HL-60/S4 treated with phorbol 12-myristate 13-acetate at 8.2 ng/mL for 4 days and 3 days (cell line): ENCODE results near the gene GSTP1.
"Not testable (repeated sequence)": the region's sequence is repeated elsewhere in the genome, so short reads cannot be mapped to it uniquely, and the experiment has no call there.

Experiments
- in situ Hi-C: fragments of 300-500 bp; cut with MboI; formaldehyde crosslinking; loops from 2 replicates; pipeline ENCODE4 v1.15.0; 2022; ENCODE audit warnings: low sequenced_read_pairs

Gene GSTP1

DNA sequence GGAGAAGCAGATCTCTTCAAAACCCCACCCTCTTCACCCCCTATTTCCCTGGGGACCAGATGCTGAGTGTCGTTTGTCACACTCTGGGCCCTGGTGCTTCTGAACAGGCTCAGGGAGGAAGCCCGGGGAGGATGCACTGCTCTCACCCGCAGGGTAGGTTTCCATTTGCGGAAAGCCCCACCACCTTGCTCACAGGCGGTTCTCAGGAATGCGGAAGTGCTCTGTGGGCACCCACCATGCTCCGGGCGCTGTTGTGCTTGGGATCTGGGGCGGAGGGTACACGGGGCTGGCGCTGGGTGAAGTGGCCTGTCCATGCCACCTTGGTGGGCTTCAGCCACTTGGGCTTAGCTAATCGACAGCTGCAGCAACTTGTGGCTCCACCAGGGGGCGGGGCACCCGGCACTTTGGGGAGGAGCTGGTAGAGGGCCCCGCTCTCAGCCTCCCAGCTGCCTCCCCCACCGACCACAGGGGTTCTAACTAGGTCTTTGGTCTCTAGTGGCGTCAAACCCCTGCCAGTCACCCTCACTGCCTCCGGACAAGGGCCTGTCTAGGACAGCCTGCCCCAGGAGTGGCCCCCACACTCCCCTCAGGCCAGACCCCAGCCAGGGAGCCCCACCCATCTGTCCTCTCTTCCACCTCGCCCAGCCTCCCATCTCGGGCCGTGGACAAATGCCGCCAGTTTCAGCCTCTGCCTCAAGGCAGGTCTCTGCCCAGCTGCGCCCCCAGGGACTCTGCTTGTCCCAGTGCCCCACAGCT, 30.5 kb downstream of the GSTP1 start:
- in situ Hi-C loops = no loop called here

- in situ Hi-C loops = no loop called here
Measured at GRCh38 chr11:67614730-67615714, 31.4 kb downstream of the GSTP1 start.

GRCh38 chr11:67615728-67616430, 32.3 kb downstream of the GSTP1 start:
- in situ Hi-C loops = no loop called here

DNA sequence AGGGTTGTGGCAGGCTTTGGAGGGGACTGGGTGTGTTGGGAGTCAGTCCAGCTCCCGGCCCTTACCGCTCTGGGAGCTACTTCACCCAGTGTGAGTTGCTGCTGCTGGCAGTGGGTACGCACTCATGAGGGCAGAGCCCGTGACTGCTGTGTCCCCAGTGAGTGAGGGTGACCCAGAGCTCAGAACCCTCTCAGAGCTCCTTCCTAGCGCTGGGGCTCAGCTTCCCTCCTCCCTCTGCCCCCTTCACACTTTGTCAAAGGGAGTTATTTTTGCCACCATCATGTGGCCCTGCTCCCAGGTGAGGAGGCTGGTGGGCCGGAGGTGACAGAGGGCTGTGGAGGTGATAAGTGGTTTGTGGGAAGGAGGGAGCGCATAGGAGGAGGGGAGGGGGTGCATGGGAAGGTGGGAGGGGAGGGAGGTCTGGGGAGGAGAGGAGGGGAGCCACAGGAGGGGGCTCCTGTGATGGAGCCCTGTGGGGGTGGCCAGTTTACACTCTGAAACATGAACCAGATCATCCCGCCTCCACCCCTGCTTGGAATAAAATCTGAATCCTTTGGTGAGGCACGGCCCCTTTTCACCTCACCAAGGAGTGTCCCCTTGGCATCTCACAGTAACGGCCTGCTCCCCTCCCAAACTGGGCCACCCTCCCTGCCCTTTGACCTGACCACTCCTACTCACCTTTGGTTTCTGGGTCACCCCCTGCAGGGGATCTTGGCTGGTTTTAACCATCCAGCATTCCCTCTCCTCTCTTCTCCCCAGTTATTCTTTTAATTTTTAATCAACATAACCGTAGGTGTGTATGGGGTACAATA, 33.0 kb downstream of the GSTP1 start:
- in situ Hi-C loops = no loop called here

DNA sequence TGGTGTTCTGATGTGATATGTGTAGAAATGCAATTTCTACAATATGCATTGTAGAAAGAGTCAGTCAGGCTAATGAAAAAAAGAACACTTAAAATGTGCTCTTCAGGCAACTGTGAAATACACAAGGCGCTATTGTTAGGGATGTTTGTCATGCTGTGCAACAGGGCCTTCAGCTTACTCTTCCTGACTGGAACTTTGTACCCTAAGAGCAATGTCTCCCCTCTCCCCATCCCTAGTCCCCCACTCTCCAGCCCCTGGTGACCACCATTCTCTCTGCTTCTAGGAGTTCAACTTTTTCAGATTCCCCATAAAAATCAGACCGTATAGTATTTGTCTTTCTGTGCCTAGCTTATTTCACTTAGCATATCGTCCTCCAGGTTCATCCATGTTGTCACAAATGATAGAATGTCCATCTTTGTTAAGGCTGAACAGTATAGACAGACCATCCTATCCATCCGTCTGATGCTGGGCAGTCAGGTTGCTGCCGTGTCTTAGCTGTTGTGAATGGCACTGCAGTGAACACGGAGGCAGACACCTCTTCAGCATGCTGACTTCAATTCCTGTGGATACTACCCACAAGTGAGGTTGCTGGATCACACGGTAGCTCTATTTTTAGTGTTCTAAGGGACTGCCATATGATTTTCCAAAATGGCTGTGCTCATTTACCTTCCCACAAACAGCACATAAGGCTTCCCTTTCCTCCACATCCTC, 33.8 kb downstream of the GSTP1 start:
- in situ Hi-C loops = no loop called here

DNA sequence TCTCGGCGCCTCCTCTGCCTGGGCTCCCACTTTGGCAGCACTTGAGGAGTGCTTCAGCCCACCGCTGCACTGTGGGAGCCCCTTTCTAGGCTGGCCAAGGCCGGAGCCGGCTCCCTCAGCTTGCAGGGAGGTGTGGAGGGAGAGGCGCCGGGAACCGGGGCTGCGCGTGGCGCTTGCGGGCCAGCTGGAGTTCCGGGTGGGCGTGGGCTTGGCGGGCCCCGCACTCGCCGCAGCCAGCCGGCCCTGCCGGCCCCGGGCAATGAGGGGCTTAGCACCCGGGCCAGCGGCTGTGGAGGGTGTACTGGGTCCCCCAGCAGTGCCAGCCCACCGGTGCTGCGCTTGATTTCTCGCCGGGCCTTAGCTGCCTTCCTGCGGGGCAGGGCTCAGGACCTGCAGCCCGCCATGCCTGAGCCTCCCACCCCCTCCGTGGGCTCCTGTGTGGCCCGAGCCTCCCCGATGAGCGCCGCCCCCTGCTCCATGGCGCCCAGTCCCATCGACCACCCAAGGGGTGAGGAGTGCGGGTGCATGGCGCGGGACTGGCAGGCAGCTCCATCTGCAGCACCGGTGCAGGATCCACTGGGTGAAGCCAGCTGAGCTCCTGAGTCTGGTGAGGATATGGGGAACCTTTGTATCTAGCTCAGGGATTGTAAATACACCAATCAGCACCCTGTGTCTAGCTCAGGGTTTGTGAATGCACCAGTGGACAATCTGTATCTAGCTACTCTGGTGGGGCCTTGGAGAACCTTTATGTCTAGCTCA, 35.5 kb downstream of the GSTP1 start:
- in situ Hi-C loops = not testable (repeated sequence)

DNA sequence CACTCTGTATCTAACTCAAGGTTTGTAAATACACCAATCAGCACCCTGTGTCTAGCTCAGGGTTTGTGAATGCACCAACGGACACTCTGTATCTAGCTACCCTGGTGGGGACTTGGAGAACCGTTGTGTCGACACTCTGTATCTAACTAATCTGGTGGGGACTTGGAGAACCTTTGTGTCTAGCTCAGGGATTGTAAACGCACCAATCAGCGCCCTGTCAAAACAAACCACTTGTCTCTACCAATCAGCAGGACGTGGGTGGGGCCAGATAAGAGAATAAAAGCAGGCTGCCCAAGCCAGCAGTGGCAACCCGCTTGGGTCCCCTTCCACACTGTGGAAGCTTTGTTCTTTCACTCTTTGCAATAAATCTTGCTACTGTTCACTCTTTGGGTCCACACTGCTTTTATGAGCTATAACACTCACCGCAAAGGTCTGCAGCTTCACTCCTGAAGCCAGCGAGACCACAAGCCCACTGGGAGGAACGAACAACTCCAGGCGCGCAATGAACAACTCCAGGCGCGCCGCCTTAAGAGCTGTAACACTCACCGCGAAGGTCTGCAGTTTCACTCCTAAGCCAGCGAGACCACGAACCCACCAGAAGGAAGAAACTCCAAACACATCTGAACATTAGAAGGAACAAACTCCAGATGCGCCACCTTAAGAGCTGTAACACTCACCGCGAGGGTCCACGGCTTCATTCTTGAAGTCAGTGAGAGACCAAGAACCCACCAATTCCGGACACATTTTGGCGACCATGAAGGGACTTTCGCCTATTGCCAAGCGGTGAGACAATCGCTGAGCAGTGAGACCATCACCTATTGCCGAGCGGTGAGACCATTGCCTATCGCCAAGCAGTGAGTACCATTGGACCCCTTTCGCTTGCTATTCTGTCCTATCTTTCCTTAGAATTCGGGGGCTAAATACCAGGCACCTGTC, 36.3 kb downstream of the GSTP1 start:
- in situ Hi-C loops = not testable (repeated sequence)

- in situ Hi-C loops = not testable (repeated sequence)
Measured at GRCh38 chr11:67620621-67621020, 37.0 kb downstream of the GSTP1 start.

GRCh38 chr11:67621928-67622327, 38.3 kb downstream of the GSTP1 start:
- in situ Hi-C loops = not testable (repeated sequence)

GRCh38 chr11:67622905-67623304, 39.3 kb downstream of the GSTP1 start:
- in situ Hi-C loops = not testable (repeated sequence)

- in situ Hi-C loops = not testable (repeated sequence)
Measured at GRCh38 chr11:67623795-67624194, 40.2 kb downstream of the GSTP1 start.

DNA sequence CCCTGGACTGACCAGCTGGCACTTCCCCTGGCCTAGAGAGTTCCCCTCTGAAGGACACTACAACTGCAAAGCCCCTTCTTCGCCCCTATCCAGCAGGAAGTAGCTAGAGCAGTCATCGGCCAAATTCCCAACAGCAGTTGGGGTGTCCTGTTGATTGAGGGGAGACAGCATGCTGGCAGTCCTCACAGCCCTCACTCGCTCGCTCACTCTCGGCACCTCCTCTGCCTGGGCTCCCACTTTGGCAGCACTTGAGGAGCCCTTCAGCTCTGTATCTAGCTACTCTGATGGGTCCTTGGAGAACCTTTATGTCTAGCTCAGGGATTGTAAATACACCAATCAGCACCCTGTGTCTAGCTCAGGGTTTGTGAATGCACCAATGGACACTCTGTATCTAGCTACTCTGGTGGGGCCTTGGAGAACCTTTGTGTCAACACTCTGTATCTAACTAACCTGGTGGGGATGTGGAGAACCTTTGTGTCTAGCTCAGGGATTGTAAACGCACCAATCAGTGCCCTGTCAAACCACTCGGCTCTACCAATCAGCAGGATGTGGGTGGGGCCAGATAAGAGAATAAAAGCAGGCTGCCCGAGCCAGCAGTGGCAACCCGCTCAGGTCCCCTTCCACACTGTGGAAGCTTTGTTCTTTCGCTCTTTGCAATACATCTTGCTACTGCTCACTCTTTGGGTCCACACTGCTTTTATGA, 42.7 kb downstream of the GSTP1 start:
- in situ Hi-C loops = not testable (repeated sequence)

- in situ Hi-C loops = no loop called here
Measured at GRCh38 chr11:67626970-67627369, 43.4 kb downstream of the GSTP1 start.

DNA sequence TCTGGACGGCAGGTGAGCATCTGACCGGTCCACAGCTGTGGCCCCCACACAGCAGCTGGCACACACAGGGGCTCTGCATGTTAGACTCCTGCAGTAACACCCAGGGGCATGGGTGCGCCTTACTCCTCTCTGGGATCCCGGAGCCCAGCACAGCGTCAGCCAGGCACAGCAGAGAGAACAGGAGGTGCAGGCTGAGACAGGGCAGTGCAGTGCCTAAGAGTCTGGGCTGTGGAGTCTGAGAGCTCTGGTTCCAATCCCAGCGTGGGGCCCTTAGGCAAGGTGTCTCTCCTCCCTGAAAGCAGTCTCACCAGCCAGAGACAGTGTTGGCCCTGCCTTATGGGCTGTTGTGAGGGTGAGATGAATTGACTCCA, 43.8 kb downstream of the GSTP1 start:
- in situ Hi-C loops = no loop called here

- in situ Hi-C loops = no loop called here
Measured at GRCh38 chr11:67627812-67628624, 44.4 kb downstream of the GSTP1 start.

DNA sequence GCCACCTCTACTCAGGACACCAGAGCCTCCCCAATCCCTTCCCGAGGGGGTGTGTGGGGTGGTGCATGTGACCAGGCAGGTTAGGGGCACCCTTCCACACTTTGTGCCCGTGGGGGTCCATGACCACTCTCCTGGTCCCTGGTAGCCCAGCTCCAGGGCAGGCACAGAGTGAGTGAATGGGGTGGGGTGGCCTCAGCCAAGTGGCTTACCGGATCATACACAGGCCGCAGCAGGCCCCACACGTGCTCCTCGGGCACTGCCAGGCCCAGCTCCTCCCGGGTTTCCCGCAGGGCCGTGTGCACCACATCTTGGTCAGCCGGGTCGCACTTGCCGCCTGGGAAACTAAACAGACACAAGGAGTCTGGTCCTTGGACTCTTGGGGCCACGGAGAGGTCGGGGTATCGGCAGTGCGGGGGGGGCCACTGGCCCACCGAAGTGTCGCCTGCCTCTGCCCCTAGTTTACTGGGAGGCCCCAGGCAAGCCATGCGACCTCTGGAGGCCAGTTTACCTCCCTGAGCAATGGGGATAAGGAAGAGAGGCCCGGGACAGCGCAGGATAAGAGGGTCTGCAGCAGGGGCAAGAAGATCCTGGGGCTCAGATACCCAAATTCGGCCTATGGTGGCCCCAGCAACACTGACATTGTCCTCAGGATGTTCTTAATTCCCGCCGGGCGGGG, 45.2 kb downstream of the GSTP1 start:
- in situ Hi-C loops = no loop called here
